ENCODE data around the gene VAC14.

DNA sequence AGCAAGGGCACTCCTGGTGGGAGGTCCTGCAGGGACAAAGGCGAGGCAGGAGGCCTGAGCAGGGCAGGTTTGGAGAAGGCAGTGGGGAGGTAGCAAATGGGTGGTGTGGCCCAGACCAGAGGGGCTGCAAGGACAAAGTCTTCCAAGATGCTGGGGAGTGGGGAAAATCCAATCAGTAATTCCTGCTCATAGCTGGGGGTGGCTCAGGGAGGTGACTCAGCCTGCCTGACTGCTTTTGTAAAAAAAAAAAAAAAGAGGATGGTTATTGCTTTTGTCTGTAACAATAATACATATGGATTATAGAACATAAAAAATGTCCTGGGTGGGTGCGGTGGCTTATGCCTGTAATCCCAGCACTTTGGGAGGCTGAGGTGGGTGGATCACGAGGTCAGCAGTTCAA lies 149.4 kb downstream of the VAC14 start:
- TF ChIP-seq CTCF (IDR thresholded peaks at IDR 0.05) (no peak), POLR2A (IDR thresholded peaks at IDR 0.05) (no peak)

Data from esophagus squamous epithelium (tissue), 4 donors.